ENCODE results near the gene SP9.

SP9 gene

GRCh38 chr2:174334781-174335251, at the start of gene SP9:
SP9 (plus strand) TSS chr2:174334954; CDS start chr2:174335093, 139 bp downstream.
- in situ Hi-C loops (cut with HindIII; ENCODE audit: low sequenced_read_pairs), result no loop called here

- in situ Hi-C loops (cut with HindIII; ENCODE audit: low sequenced_read_pairs), result no loop called here
Measured at GRCh38 chr2:174286172-174286571, 48.6 kb upstream of the SP9 start.

DNA sequence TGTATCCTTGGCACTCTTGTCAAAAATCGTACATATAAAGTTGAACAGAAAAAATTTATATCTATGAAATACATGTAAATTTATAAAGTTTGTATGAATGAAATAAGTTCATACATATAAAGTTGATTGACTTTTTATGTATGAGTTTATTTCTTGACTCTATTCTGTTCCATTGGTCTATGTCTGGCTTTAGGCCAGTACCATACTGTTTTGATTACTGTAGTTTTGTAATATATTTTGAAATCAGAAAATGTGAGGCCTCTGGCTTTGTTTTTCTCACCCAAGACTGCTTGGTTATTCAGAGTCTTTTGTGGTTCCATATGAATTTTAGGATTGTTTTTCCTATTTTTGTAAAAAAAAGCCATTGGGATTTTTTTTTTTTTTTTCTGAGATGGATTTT, 41.8 kb upstream of the SP9 start:
- in situ Hi-C loops (cut with HindIII; ENCODE audit: low sequenced_read_pairs), result no loop called here

DNA sequence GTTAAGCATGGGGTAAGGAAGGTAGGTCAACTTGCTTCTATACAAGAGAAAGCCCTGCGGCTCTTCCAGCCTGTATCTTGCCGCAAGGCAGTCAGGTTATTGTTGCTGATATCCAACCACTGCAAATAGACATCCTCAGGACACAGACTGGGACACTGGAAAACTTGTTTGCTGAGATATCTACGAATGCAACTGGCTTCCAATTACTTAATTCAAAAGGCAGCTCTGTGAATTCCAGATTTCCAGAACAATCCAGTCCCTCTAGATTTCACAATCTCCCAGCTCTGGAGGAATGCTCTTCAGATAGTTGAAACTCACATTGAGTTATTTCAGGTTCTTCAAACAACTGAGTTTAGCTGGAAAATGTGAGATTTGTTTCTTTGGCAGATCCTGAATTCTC, 34.6 kb upstream of the SP9 start:
- in situ Hi-C loops (cut with HindIII; ENCODE audit: low sequenced_read_pairs), result loop anchor here (5.0 kb wide), 1 partner anchor 83 kb away; no protein-coding TSS in a partner anchor

DNA sequence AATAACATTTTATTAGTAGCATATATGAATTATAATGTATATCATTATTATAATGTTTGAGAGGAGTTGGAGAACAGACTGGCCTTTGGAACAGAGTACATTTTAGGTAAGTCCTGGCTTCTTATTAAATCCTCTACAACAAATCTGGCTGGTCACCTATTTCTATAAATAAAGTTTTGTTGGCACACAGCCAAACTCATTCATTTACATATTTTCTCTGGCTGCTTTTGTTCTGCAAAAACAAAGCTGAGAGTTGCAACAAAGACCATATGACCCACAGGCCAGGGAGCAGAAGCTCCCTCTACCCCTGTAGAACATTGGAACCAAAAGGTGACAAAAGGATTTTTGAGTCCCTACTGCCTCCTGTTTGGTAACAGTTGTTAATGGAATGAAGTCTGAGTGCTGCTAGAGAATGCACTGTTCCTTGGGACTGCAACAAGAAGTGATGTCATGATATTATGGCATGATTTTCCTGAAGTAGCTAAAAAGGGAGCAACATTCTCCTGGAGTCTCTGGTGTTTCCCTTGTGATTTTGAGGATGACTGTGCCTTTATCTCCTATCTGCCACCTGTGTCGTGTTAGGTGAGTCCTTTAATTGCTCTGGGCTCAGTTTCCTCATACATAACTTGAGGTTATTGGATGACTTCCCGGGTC, 22.0 kb upstream of the SP9 start:
- in situ Hi-C loops (cut with HindIII; ENCODE audit: low sequenced_read_pairs), result no loop called here

- in situ Hi-C loops (cut with HindIII; ENCODE audit: low sequenced_read_pairs), result no loop called here
Measured at GRCh38 chr2:174322149-174322548, 12.6 kb upstream of the SP9 start.

- in situ Hi-C loops (cut with HindIII; ENCODE audit: low sequenced_read_pairs), result no loop called here
Measured at GRCh38 chr2:174322746-174323145, 12.0 kb upstream of the SP9 start.

DNA sequence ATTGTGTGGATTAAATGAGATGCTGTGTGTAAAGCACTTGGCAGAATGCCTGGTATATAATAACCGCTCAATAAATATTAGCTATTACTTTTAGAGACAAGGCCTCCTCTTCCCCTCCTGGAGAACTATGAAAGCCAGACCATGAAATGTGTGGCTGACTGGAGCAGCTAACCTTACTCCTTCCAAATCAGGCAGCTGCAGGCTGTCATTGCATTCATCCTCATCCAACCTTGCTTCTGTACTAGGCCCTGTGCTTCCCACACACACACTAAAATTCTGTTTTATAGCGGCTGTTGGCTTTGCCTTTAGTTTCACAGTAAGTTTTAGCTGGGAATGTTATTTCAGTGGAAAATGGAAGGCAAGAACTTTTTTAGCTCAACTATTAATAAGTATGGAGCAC, 10.2 kb upstream of the SP9 start:
- in situ Hi-C loops (cut with HindIII; ENCODE audit: low sequenced_read_pairs), result no loop called here

DNA sequence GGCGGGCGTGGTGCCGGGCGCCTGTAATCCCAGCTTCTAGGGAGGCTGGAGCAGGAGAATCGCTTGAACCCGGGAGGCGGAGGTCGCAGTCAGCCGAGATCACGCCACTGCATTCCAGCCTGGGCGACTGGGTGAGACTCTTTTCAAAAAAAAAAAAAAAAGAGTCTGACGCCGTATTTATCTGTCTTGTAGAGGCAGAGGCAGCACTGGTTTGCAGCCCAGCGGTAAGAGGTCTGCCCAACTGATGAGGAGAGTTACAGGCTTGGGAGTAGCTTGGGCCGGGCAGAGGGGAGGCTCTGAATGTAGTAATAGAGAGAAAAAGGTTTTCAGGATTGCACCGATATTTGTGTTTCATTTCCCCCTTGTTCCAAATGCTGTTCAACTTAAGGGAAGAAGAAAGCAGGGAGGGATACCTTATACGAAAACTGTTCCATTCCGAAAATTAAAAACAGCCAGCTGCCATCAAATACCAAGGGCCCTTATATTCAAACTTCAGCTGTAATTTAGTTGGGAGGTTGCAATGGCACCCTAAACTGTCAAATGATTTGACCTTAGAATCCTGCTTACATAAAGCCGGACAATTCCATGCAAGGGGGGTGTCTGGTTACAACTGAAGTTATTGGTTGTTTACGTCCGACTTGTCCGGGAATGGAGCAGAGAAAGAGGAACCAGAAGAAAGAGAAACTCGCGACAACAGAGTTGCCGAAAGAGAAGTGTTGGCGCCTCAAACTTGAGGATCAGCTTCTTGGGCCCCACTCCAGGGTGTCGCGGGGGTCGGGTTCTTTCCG, 9.2 kb upstream of the SP9 start:
- in situ Hi-C loops (cut with HindIII; ENCODE audit: low sequenced_read_pairs), result no loop called here

GRCh38 chr2:174326161-174327020, 8.4 kb upstream of the SP9 start:
- in situ Hi-C loops (cut with HindIII; ENCODE audit: low sequenced_read_pairs), result no loop called here

GRCh38 chr2:174327021-174327840, 7.5 kb upstream of the SP9 start:
- in situ Hi-C loops (cut with HindIII; ENCODE audit: low sequenced_read_pairs), result no loop called here

DNA sequence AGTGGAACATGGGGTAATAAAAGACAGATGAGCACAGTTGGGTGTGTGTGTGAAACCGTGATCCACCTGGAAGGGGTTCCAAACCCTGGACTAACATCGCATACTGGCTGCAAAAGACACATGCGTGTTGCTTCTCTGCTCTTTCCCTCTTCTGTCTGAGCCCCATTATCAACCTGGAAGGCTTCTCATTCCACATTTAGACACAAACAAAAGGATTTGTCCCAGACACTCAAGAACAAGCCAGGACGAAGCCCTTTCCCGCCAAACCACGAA, 7.0 kb upstream of the SP9 start:
- in situ Hi-C loops (cut with HindIII; ENCODE audit: low sequenced_read_pairs), result no loop called here

DNA sequence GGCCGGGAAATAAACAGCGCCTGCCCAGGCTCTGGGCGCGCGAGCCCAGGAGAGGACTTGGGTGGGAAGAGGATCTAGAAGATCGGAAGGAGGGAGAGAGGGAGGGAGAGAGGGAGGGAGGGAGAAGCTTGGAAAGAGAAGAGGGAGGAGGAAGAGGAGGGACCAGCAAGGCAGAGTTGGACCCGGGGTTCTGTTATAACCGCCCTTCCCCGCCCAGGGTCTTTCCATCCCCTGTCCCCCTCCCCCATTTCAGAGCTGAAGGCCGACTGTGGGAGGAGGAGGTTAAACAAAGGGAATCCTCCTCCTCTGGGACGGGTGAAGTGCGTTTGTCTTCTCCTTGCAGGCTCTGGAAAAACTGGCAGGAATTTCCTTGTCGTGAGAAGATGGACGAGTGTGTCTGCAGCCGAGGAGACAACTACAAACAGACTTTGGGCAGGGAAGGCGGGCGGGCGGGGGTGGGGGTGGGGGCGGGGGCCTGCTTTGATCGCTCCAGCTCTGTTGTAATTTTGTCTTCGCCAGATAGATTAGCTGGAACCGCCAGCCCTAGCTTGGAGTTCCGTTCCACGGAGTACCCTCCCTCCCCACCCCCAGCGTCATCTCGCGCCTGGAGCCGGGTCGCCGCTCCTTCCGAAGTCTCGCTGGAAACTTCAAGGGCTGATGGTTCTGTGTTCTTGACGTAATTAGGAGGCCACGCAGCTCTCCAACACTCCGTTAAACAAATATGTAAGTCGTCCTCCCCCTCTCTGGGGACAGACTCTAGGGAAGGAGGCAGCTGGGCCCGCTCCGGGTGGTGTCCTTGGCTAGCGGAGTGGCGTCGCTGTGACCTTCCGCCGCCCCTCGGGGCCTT, 6.4 kb upstream of the SP9 start:
- in situ Hi-C loops (cut with HindIII; ENCODE audit: low sequenced_read_pairs), result no loop called here

DNA sequence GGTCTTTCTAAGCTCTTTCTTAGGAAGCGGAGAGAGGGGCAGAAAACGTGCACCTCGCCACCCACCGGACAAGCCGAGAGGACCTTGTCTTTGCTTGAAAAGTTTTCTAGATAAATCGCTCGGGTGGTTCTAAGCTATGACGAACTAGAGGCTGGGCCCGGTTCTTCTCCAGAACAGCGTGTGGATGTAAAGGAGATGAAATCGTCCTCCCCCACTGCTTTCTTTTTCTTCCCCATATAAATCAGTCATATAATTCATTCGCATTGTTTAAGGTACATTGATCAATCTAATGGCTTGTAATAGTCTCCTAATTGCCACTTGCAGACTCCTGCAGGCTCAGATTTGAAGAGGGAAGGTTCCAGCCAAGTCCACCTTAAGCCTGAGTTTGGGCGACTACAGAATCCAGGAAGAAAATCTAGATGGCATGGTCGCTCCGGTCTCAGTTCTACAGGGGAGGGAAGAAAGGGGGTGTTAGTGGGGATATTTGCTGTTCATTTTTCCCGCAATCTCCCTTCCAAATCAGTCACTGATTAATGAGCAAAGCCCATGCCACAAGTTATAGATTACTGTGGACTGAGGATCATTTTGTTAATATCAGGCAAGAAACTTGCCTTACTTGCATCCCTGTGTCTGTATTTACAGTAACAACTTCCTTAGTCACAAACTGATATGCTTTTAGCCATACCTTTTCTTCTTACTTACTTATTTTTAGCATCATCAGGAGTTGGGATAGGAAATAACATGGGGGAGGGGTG, 5.6 kb upstream of the SP9 start:
- in situ Hi-C loops (cut with HindIII; ENCODE audit: low sequenced_read_pairs), result no loop called here

DNA sequence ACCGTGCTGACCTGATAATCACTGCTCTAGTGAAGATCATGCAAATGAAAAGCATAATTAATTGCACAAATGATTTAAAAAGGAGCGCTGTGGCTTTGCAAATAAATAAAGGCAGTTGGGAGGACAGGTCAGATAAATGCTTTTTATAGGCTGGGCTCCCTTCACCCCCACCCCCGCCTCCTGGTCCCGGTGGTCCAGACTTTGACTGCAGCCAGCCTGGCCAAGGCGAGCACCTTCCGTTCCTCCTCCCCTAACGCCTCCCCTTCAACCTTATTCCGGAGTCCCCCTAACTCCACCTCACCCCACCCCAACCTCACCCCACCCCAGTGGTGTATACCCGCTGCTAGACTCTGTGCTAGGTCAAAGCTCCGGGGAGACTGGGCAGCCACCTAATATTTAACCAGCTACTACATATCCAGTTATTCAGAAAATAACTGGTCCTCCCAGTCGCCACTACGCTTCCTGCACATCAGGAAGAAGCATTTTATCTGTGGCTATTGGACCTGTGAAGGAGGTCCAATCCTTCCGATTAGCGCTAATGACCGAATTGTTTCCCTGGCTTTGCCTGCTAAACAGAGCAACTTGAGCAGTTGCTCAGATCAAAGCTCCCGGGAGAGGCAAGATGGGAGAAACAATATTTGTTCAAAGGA, 3.7 kb upstream of the SP9 start:
- in situ Hi-C loops (cut with HindIII; ENCODE audit: low sequenced_read_pairs), result no loop called here

DNA sequence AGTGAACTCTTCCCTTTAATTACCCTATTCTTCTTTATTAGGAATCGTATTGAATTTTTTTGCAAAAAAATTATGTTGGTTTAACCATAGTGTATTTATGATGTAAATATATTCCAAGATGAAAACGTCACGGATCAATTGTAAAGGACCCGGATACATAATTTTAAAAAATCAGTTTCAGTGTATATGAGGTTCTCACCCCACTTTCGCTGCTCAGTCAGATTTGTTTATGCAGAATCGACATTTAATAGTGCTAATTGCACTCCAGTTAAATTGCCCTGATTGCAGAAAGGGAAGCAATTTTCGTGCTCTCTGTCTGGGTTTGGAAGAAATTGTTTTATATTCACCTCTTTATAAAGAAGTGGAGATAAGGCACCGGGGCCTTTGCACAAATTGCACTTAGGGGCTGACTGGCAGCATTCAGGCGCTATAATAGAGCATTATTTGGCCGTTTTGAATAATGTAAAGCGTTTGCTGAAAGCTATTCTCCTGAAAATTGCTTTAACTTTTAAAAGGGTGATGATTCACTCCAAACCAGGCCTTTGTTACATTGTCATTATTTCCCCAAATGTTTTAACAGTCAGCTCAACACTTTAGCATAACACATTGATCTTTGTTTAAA, 3.0 kb upstream of the SP9 start:
- in situ Hi-C loops (cut with HindIII; ENCODE audit: low sequenced_read_pairs), result no loop called here

- in situ Hi-C loops (cut with HindIII; ENCODE audit: low sequenced_read_pairs), result no loop called here
Measured at GRCh38 chr2:174332217-174332963, 2.4 kb upstream of the SP9 start.

DNA sequence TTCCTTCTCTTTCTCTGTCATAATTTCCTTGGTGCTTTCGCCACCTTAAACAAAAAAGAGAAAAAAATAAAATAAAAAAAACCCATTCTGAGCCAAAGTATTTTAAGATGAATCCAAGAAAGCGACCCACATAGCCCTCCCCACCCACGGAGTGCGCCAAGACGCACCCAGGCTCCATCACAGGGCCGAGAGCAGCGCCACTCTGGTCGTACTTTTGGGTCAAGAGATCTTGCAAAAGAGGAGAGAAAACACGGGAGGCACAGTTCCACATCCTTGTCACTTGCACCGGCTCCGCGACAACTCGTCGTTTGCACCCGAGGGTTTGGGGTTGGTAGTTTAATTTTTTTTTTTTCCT, 1.8 kb upstream of the SP9 start:
- in situ Hi-C loops (cut with HindIII; ENCODE audit: low sequenced_read_pairs), result no loop called here

Measured in endothelial cell of hepatic sinusoid (primary cell).